MCF 10A (cell line): ENCODE measurements around the gene NFIB. TPM values are rescaled to one million over a fixed set of nuclear protein-coding genes. Genes with fewer than 3 reads are reported as not detected.

Experiments
- BruUV-seq: library from RNA; stranded (reverse); fragments of 400-500 nt; replicated peaks from 2 replicates; lab custom pipeline; 2021; lab: Mats Ljungman, UMichigan
- CTCF ChIA-PET: fragments of 300-600 bp; sonication (Branson Sonifier 250); formaldehyde crosslinking; extraction: SDS; loops from one replicate; lab custom pipeline; 2021; ENCODE audit warnings: antibody characterized with exemption, inconsistent platforms; lab: Yijun Ruan, JAX
- POLR2A ChIA-PET: fragments of 300-600, 350-650 bp; sonication (Branson Sonifier 250); formaldehyde crosslinking; extraction: SDS; loops from one replicate; lab custom pipeline; 2020; ENCODE audit warnings: antibody characterized with exemption, inconsistent platforms; lab: Yijun Ruan, JAX
- DNase-seq: peaks from one replicate; pipeline ENCODE4 v3.0.0-alpha.2; 2018; ENCODE audit not compliant: unreplicated experiment
- H3K27ac Mint-ChIP-seq: one replicate; pipeline ENCODE4 v1.8.0; 2022; ENCODE audit warnings: mild to moderate bottlenecking, low read depth, mixed read lengths; ENCODE audit not compliant: unreplicated experiment
- H3K27me3 Mint-ChIP-seq: one replicate; pipeline ENCODE4 v1.8.0; 2022; ENCODE audit warnings: mixed read lengths; ENCODE audit not compliant: insufficient read depth, unreplicated experiment
- H3K36me3 Mint-ChIP-seq: one replicate; pipeline ENCODE4 v1.8.0; 2022; ENCODE audit warnings: mild to moderate bottlenecking, moderate library complexity, mixed read lengths; ENCODE audit not compliant: insufficient read depth, unreplicated experiment
- H3K4me1 Mint-ChIP-seq: one replicate; pipeline ENCODE4 v1.8.0; 2022; ENCODE audit warnings: mixed read lengths; ENCODE audit not compliant: insufficient read depth, unreplicated experiment
- H3K4me3 Mint-ChIP-seq: one replicate; pipeline ENCODE4 v1.8.0; 2022; ENCODE audit warnings: mild to moderate bottlenecking, moderate library complexity, mixed read lengths; ENCODE audit not compliant: unreplicated experiment
- H3K9me3 Mint-ChIP-seq: one replicate; pipeline ENCODE4 v1.8.0; 2022; ENCODE audit warnings: mixed read lengths; ENCODE audit not compliant: unreplicated experiment
- CTCF ChIP-seq: fragments of 200-600 bp; IDR thresholded peaks from one replicate; pipeline ENCODE4 v1.8.0; 2022; ENCODE audit warnings: antibody characterized with exemption, mild to moderate bottlenecking; ENCODE audit not compliant: unreplicated experiment
- intact Hi-C: fragments of 100-400 bp; cut with micrococcal nuclease; formaldehyde crosslinking; loops from 2 replicates; pipeline ENCODE4 v1.14.1; 2022
- total RNA-seq: library from RNA; stranded (reverse); gene quantifications from 2 replicates; pipeline ENCODE4 v1.2.3, GENCODE V29; 2022

NFIB gene
- total RNA-seq, 1 experiment from 2014 or later = 70.8 TPM

GRCh38 chr9:14245901-14246525, 67.9 kb downstream of the NFIB start:
- H3K9me3 Mint-ChIP-seq = no peaks in the 10 kb centered on the region
- CTCF ChIA-PET = interaction anchor here (0.6 kb wide), 1 partner anchor 65 kb away, joined by 3 read pairs; no protein-coding TSS in a partner anchor
- DNase-seq = no peak
- intact Hi-C loops = no loop called here
- H3K4me1 Mint-ChIP-seq = peaks cover 33% of the 10 kb centered on the region
- no peaks in the 10 kb centered on the region for H3K27me3 Mint-ChIP-seq
- peaks cover 19% of the 10 kb centered on the region for H3K36me3 Mint-ChIP-seq
- no TSS peak for BruUV-seq
- no peak for TF ChIP-seq CTCF
- POLR2A ChIA-PET = interaction anchor here (1.0 to 1.5 kb wide), 2 partner anchors 11 to 43 kb away, joined by 3 read pairs; no protein-coding TSS in a partner anchor
- no peak overlapping the region for H3K4me3 Mint-ChIP-seq
- H3K27ac Mint-ChIP-seq = no peak overlapping the region

DNA sequence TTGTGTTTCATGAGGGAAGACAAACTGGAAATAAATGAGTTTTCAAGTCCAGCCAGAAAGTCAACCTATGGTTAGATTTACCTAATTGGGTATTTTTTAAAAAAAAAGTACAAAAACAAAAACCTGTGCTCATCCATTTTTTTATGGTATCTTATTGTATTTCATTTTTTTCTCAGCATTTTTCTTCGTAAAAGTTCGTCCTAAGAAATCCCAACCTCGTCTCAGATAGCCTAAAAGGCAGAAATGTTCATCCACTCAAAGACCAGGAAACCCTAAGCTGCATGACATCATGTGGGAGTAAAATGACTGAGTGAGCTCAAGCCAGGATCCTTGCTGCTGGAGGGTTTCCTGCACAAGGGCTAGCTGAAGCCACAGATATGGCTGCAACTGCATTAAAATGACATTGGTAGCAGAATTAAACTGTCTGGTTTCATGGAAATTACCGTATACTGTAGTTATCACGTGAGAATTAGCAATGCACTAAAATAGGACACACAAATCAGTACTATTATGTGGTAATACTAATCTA, 70.4 kb downstream of the NFIB start:
- no peak overlapping the region for H3K27ac Mint-ChIP-seq
- H3K9me3 Mint-ChIP-seq = no peaks in the 10 kb centered on the region
- ChIA-PET POLR2A (no interaction called here), CTCF (interaction anchor here (0.7 kb wide), 1 partner anchor 919 kb away, joined by 3 read pairs; no protein-coding TSS in a partner anchor)
- H3K4me3 Mint-ChIP-seq = no peak overlapping the region
- no TSS peak for BruUV-seq
- intact Hi-C loops = no loop called here
- no peak for TF ChIP-seq CTCF
- peaks cover 41% of the 10 kb centered on the region for H3K4me1 Mint-ChIP-seq
- no peak for DNase-seq
- H3K27me3 Mint-ChIP-seq = no peaks in the 10 kb centered on the region
- H3K36me3 Mint-ChIP-seq = peaks cover 19% of the 10 kb centered on the region

DNA sequence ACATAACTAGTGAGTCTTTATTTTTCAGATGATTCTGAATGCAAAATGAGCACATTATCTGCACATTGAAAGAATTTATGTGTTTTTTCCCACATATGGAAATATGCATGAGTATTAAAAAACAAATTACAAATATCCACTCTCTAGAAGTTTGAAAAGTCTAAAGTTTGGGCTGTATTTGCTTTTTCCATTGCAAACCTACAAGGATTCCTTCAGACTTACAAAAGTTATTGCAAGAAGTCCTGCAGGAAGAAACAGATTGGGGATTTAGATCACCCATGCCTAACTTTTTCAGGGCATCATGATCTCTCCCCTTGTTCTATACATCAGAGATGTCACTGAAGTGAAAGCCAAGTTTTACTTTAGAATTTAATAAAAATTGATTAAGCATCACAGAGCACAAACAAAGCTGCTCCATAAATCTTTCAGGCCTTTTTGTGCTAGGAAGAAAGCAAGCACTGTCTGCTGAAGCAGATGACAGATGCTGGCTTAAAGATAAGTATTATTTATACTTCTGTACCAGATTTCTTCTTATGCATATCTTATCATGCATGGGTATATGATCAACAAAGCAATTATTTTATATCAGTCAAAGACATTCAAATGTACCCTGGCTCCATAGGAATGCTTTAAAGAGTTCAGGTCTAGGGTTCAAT, 71.7 kb downstream of the NFIB start:
- Mint-ChIP-seq H3K9me3 (no peaks in the 10 kb centered on the region), H3K27me3 (no peaks in the 10 kb centered on the region), H3K4me3 (no peak overlapping the region), H3K27ac (no peak overlapping the region), H3K4me1 (peaks cover 54% of the 10 kb centered on the region), H3K36me3 (peaks cover 9% of the 10 kb centered on the region)
- CTCF ChIA-PET = interaction anchor here (0.6 kb wide), 1 partner anchor 76 kb away, joined by 3 read pairs; no protein-coding TSS in a partner anchor
- no peak for DNase-seq
- intact Hi-C loops = no loop called here
- POLR2A ChIA-PET = interaction anchor here (1.1 kb wide), 1 partner anchor 29 kb away, joined by 3 read pairs; no protein-coding TSS in a partner anchor
- no peak for TF ChIP-seq CTCF
- no TSS peak for BruUV-seq

- intact Hi-C loops = no loop called here
- DNase-seq = no peak
- no peak for TF ChIP-seq CTCF
- no peaks in the 10 kb centered on the region for H3K27me3 Mint-ChIP-seq
- H3K36me3 Mint-ChIP-seq = peaks cover 6% of the 10 kb centered on the region
- no peak overlapping the region for H3K27ac Mint-ChIP-seq
- no peaks in the 10 kb centered on the region for H3K9me3 Mint-ChIP-seq
- no peak overlapping the region for H3K4me3 Mint-ChIP-seq
- BruUV-seq = no TSS peak
- ChIA-PET CTCF (interaction anchor here (0.7 kb wide), 1 partner anchor 1045 kb away, joined by 3 read pairs; no protein-coding TSS in a partner anchor), POLR2A (interaction anchor here (0.7 to 1.4 kb wide), 5 partner anchors 11 to 132 kb away, joined by 3 to 4 read pairs (median 3); no protein-coding TSS in a partner anchor)
- H3K4me1 Mint-ChIP-seq = peaks cover 51% of the 10 kb centered on the region
Observed at GRCh38 chr9:14240537-14240936, 73.4 kb downstream of the NFIB start.
